Midbrain (tissue), 1 donor: Measurements from ENCODE around the gene LRPAP1.

Source experiments
- DNase-seq: peaks from one replicate; lab custom pipeline; 2025; lab: John Stamatoyannopoulos, UW

The LRPAP1 gene

GRCh38 chr4:3473181-3473950 is 58.9 kb downstream of the LRPAP1 start:
- no peak for DNase-seq

DNA sequence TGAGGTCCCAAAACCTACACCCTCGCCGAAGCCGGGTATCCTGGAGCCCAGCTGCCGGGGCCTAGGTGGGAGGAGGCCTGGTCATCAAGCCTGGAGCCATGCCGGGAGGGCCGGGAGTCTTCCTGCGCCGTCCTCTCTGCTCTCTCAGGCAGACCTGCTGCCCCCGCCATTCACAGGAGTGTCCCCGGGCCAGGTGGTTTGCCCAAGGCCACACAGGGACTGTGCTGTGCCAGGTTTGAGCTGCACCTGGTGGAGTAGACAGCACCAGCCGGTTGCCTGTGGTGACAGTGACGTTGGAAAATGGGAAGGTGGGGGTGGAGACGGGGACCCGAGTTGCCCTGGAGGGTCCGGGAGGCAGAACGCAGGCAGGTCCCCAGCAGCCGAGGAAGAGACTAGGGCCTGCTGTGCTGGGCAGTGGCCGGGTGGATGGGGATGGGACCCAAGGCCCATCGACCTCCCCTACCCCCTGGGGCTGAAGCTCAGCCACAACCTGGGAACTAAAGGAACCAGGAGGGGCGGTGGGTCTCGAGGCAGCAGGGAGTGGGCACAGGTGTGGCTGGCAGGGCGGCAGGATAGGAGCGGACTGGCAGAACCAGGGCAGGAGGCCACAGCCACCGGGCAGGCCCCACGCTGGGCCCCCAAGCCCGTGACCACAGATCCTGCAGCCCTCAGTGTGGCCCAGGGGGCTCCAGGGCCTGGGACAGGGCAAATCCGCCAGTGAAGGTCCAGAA is 59.6 kb downstream of the LRPAP1 start:
- no peak for DNase-seq

DNA sequence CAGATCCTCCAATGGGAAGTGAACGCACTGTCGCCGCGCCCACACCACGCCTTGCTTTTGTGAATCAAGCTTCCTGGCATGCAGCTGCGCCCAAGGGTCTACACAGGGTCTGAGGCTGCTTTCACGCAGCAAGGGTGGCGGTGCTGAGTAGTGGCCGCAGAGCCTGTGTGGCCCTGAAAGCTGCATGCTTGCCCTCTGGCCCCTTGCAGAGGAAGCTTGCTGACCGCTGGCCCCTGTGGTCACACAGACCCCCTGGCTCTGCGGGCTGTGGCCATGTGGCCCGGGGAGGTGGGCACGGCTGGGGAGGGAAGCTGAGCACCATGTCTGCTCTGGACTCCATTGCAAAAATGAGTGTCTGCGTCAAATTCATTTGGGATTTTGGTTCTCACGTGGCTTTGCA is 60.3 kb downstream of the LRPAP1 start:
- no peak for DNase-seq

- no peak for DNase-seq
Measured at GRCh38 chr4:3471098-3471760, 61.0 kb downstream of the LRPAP1 start.

DNA sequence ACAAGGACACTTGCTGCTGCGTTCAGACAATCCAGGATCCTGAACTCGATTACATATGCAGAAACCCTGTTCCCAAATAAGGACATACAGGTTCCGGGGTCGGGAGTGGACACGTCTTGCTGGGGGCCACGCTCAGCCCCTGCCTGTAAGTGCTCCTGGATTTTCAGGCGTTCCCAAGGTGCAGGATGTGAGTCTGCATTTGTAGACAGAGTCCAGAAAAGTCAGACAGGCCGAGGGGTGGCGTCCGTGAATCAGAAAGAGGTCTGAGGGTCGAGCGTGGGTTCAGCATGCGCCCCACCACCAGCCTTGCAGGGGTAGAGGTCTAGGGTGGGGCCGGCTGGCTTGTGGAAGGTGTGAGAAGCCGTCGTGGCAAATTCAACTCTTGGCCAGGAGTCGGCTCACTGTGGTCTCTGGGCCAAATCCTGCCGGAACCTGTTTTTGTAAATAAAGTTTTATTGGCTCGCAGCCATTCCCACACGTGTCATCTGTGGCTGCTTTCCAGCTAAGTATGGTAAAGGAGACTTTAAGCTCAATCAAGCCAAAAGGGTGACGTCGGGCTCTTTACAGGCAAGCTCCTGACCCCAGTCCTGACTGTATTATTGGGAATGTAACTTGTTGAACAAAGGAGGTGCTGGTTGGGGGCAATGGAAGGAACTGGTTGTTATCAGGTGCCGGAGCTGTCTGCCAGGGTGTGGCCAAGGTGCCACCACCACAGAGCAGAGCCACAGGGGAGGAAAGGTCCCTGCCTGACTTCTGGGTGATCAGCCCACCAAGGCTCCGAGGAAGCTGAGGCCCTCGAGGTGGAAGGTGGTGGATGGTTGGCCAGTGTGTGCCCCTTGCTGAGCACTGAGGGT is 61.8 kb downstream of the LRPAP1 start:
- DNase-seq, result no peak

GRCh38 chr4:3469386-3470243 is 62.6 kb downstream of the LRPAP1 start:
- no peak for DNase-seq

DNA sequence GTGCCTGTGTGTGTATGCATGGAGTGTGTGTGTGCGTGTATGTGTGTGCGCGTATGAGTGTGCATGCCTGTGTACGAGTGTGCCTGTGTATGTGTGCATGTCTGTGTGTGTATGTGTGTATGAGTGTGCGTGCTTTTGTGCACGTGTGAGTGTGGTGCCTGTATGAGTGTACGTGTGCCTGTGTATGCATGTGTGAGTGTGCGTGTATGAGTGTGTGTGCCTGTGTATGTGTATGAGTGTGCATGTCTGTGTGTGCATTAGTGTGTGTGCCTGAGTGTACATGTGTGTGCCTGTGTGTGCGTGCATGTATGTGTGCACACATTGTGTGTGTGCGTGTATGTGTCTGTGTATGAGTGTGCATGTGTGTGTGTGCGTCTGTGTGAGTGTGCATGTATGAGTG is 63.4 kb downstream of the LRPAP1 start:
- no peak for DNase-seq

DNA sequence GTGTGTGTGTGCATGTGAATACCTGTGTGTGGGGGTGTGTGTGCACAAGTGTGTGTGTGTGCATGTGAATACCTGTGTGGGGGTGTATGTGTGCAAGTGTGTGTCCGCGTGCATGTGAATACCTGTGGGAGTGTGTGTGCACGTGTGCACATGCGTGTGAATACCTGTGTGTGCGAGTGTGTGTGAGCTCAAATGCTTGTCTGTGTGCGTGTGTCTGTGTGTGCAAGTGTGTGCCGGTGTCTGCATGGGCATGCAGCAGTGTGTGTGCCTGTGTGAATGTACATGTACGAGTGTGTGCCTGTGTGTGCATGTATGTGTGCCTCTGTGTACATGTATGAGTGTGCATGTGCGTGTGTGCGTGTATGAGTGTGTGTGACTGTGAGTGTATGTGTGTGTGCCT is 64.1 kb downstream of the LRPAP1 start:
- no peak for DNase-seq

DNA sequence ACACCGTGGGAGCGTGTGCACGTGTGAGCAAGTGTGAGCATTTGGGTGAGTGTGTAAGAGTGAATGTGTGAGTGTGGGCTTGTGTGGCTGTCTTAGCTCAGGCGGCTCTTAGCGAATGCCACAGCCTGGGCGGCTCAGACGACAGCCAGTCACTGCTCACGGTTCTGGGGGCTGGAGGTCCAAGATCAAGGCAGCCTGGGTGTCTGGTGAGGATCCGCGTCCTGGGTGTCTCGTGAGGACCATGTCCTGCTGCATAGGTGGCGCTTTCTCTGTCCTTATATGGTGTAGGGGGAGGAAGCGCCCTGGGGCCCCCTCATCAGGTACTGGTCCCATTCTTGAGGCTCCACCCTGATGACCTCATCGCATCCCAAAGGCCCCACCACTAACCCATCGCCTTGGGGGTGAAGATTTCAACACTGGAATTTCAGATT is 64.6 kb downstream of the LRPAP1 start:
- no peak for DNase-seq

DNA sequence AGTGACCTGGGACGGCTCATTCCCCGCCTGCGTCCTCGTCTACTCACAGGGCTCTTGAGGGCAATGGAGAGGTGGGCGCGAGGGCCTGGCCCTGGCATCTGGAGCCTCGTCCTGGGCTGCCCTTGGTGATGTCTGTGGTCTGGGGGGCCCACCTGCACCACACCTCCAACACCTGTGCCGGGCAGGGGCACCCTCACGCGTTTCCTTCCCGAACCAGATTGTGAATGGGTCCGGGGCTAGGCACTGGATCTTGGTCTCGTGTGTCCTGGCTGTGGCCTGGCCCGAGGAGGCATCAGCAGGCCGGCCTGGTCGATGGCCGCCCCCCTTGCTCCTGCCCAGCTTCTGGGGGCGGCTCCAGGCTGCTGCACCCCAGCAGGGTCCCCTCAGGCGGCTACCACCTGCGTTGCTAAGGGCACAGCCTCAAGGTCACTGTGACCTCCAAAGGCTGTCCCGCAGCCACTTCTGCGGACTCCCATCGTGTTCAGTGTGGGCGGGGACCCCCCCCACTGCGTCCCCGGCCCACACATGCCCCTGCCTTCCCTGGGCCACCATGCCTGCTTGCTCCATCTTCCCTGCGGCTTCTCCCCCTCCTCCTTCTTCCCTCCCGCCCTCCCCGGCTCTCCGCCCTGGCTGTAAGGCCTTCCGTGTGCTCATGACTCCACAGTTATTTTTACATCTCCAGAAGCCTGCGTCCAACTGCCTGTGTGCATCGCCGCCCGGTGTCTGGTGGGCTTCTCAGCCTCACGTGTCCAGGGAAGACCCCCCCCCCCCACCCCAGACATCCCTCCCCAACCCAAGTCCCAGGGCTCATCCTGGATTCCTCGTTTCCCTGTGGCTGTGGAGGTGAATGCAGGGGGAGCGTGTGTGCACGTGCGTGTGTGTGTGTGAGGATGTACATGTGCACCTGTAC is 65.3 kb downstream of the LRPAP1 start:
- no peak for DNase-seq

GRCh38 chr4:3465698-3466671 is 66.2 kb downstream of the LRPAP1 start:
- no peak for DNase-seq

- no peak for DNase-seq
Measured at GRCh38 chr4:3464911-3465697, 67.1 kb downstream of the LRPAP1 start.

- no peak for DNase-seq
Measured at GRCh38 chr4:3464349-3464905, 67.8 kb downstream of the LRPAP1 start.

DNA sequence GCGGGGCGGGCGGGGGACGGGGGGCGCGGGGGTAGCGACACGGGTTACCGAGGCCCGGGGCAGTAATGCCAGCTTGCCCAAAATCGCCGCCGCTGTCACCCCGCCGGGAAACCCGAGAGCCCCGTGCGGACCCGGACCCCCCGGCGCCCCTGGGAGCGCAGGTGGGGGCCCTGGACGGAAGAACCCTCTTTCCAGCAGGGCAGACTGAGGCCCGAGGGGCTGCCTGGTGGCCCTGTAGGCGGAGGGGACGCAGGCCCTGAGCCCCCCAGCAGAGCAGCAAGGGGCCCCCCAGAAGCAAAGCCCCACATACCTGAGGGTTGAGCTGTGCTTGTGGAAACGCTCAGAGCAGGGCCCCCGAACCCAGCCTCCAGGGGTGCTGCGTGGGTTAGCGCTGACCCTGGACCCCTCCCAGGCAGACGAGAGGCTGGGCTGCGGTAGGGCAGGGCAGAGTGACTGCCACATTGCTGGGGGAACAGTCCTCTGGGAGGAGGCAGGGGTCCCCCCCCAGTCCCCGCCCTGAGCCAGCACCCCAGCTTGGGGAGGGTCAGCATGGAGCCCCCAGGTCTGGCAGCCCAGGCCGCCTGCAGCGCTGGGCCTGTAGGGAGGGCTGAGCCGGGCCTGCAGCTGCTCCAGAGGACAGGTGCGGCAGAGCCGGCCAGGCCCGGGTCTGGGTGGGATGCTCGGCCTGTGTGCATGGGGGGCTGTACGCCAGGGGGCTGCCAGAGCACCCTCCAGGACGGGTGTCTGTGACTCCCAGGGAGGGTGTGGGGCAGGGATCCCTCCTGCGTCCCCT is 68.5 kb downstream of the LRPAP1 start:
- DNase-seq, result no peak

DNA sequence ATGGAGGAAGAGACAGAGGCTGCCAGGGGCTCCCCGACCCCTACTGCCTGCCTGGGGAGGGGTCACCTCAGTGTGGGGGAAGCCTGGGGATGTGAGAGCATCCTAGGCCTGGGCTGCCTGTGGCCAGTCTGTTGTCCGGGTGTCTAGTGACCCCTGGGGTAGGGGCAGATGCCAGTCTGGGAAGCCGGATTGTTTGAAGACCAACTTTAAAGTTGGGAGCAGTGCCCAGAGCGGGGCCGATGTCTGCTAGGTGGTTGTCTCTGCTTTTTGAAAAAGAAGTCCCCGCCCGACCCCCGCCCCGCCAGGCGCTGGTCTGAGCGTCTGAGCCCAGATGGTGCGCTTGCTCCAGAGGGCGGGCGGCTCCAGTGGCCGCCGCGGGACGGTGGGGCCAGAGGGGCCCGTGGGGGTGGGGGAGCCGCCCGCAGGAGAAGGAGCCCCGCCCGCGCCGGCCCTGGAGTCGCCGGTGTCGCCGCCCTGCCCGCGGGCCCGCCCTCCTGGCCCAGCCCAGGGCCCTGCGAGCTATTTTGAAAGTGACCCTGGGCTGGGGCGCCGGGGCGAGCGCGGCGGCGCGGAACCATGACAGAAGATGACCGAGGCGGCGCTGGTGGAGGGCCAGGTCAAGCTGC is 69.3 kb downstream of the LRPAP1 start, which contains the start of gene DOK7:
Gene DOK7 (plus strand): TSS at position 517 of the 626 bp plus-strand sequence. CDS start 70 bp downstream, at position 587.
- DNase-seq, result no peak

GRCh38 chr4:3462321-3462789 is 69.9 kb downstream of the LRPAP1 start:
- no peak for DNase-seq
